SU-DHL-6 (cell line): Measurements from ENCODE around the gene BBS7.

ENCODE experiments used
- H2AFZ ChIP-seq: fragments of 200-600 bp; sonication (generic); 2 replicates; pipeline ENCODE4 v1.6.1; 2014; ENCODE audit warnings: low read depth, mild to moderate bottlenecking, moderate library complexity, mixed read lengths, antibody characterized with exemption, low read length; ENCODE audit not compliant: severe bottlenecking
- H3F3A ChIP-seq: fragments of 200-600 bp; shearing (Covaris generic); 2 replicates; pipeline ENCODE4 v1.6.0; 2016; ENCODE audit warnings: antibody characterized with exemption, mild to moderate bottlenecking; ENCODE audit not compliant: insufficient read depth
- H3K27ac ChIP-seq: fragments of 200-600 bp; sonication (generic); 2 replicates; pipeline ENCODE4 v1.5.1; 2016; ENCODE audit warnings: low read depth, mild to moderate bottlenecking, low read length, moderate library complexity, mixed read lengths
- H3K27me3 ChIP-seq: fragments of 200-600 bp; sonication (generic), shearing (Covaris generic); 2 replicates; pipeline ENCODE4 v1.6.0; 2014; ENCODE audit warnings: mild to moderate bottlenecking, low read length
- H3K36me3 ChIP-seq: fragments of 200-600 bp; sonication (generic); 2 replicates; pipeline ENCODE4 v1.6.1; 2014; ENCODE audit warnings: mild to moderate bottlenecking, low read length, mixed read lengths
- H3K4me2 ChIP-seq: fragments of 300-600, 200-600 bp; shearing (Covaris generic), sonication (generic); 2 replicates; pipeline ENCODE4 v1.6.0; 2014; ENCODE audit warnings: low read length, low read depth, mild to moderate bottlenecking; ENCODE audit not compliant: poor library complexity, severe bottlenecking
- H3K4me3 ChIP-seq: fragments of 200-600 bp; sonication (generic); 2 replicates; pipeline ENCODE4 v1.5.1; 2014; ENCODE audit warnings: antibody characterized with exemption, low read length, mild to moderate bottlenecking, mixed read lengths; ENCODE audit not compliant: insufficient read depth, poor library complexity, severe bottlenecking
- H3K79me2 ChIP-seq: fragments of 200-600 bp; sonication (generic); 2 replicates; pipeline ENCODE4 v1.6.1; 2014; ENCODE audit warnings: mild to moderate bottlenecking, low read length, moderate library complexity; ENCODE audit not compliant: insufficient read depth
- H3K9ac ChIP-seq: fragments of 200-600 bp; sonication (generic); 2 replicates; pipeline ENCODE4 v1.7.0; 2014; ENCODE audit warnings: mild to moderate bottlenecking, low read length
- H3K9me2 ChIP-seq: fragments of 200-600 bp; sonication (generic); replicated peaks from 2 replicates; pipeline ENCODE4 v1.6.1; 2014; ENCODE audit warnings: low read length; ENCODE audit not compliant: insufficient read depth
- H3K9me3 ChIP-seq: fragments of 200-600 bp; sonication (generic); 2 replicates; pipeline ENCODE4 v1.6.1; 2014; ENCODE audit warnings: low read length, mixed read lengths; ENCODE audit not compliant: insufficient read depth
- H4K20me1 ChIP-seq: fragments of 200-600 bp; sonication (generic); 2 replicates; pipeline ENCODE4 v1.6.1; 2014; ENCODE audit warnings: low read depth, mild to moderate bottlenecking, antibody characterized with exemption, low read length, moderate library complexity, mixed read lengths
- CTCF ChIP-seq: fragments of 200-600 bp; sonication (generic); IDR thresholded peaks from one replicate; pipeline ENCODE4 v1.5.1; 2017; ENCODE audit warnings: antibody characterized with exemption, mild to moderate bottlenecking, low read length, moderate library complexity; ENCODE audit not compliant: insufficient read depth, poor library complexity, severe bottlenecking
- EZH2phosphoT487 ChIP-seq: fragments of 200-600 bp; sonication (generic), shearing (Covaris generic); conservative IDR thresholded peaks from 2 replicates; pipeline ENCODE4 v1.6.1; 2018; ENCODE audit warnings: mild to moderate bottlenecking, antibody characterized with exemption, low read length, moderate library complexity, mixed read lengths

The BBS7 gene

DNA sequence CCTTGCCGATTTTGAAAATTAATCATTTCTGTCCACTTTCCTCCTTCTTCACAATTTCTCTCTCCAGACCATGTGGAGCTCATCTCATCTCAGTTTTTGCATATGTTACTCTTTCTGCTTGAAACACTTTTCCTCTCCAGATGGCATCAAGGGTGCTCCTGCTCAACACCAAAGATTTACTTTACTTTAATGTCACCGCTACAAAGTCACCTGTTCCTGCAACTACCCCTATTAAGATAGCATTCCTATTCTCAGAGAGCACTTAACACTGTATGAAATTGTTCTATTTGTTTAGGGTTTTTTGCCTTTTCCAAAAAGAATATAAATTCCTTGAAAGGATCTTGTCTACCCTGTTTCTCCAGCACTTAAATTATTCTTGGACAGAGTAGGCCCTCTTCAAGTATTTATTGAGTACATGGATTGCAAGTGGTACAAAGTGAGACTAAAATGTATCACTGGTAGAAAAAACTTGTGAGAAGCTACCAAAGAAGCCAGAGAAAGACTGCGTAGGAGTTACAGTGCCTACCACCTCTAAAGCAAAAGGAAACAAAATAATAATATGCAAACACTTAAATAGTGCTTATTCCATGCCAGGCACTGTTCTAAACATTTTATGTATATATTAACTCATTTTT, 70.3 kb downstream of the BBS7 start:
- Histone ChIP-seq H3K4me2 (peak overlapping the region; percentile 80), H3K27me3 (no peaks in the 10 kb centered on the region), H3K9me2 (no peaks in the 10 kb centered on the region), H3K4me3 (no peak overlapping the region), H3F3A (no peaks in the 10 kb centered on the region), H3K9me3 (no peaks in the 10 kb centered on the region), H2AFZ (peak overlapping the region; percentile 41), H3K9ac (no peak overlapping the region), H3K27ac (no peak overlapping the region), H3K79me2 (peaks cover 19% of the 10 kb centered on the region), H3K36me3 (peaks cover 8% of the 10 kb centered on the region; the same call in 1 of the 2 replicates), H4K20me1 (no peaks in the 10 kb centered on the region)
- TF ChIP-seq CTCF (no peak), EZH2phosphoT487 (no peak)

DNA sequence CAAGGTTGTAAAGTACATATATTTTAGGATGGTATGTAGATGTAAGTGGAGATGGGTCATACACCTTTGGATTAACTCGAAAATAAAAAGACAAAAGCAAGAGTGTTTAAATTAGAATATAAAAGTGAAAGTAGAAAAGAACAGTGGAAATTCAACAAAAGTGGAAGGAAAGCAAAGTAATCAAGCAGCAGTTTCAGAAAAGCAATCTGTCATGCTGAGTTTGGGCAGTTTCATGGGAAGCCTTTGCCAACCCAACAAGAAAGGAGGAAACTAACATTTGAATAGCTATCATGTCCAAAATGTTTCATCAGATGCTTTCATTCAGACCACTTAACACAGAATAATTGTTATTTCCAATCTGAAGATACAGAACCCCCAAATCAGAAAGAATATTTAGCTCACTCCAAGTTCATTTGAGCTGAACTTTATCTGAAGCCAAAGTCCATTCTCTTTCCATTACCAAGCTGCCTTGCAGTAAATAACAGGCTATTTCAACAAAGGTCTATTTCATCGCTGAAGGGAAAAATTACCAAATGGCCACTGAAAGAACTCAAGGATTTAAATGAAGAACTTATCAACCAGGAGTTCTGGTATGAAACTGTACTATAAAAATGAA, 71.0 kb downstream of the BBS7 start:
- no peak overlapping the region for H3K4me3 ChIP-seq
- no peak overlapping the region for H3K9ac ChIP-seq
- H3K27ac ChIP-seq: no peak overlapping the region
- no peaks in the 10 kb centered on the region for H3K9me3 ChIP-seq
- no peaks in the 10 kb centered on the region for H3F3A ChIP-seq
- H3K4me2 ChIP-seq: no peak overlapping the region
- H3K36me3 ChIP-seq: 0 out of 2 replicates have a peak, but pooled peaks cover 1% of the 10 kb centered on the region
- no peaks in the 10 kb centered on the region for H4K20me1 ChIP-seq
- no peak overlapping the region for H2AFZ ChIP-seq
- H3K27me3 ChIP-seq: no peaks in the 10 kb centered on the region
- peaks cover 19% of the 10 kb centered on the region for H3K79me2 ChIP-seq
- H3K9me2 ChIP-seq: no peaks in the 10 kb centered on the region
- no peak for TF ChIP-seq CTCF
- no peak for TF ChIP-seq EZH2phosphoT487

GRCh38 chr4:121796283-121796682, 74.0 kb downstream of the BBS7 start:
- Histone ChIP-seq H3K79me2 (peaks cover 2% of the 10 kb centered on the region; the same call in 1 of the 2 replicates), H3F3A (no peaks in the 10 kb centered on the region), H3K9me2 (no peaks in the 10 kb centered on the region), H3K9me3 (no peaks in the 10 kb centered on the region), H3K4me2 (no peak overlapping the region), H3K36me3 (no peaks in the 10 kb centered on the region), H3K9ac (no peak overlapping the region), H3K27ac (no peak overlapping the region), H2AFZ (no peak overlapping the region), H4K20me1 (no peaks in the 10 kb centered on the region), H3K4me3 (no peak overlapping the region), H3K27me3 (no peaks in the 10 kb centered on the region)
- TF ChIP-seq CTCF (no peak), EZH2phosphoT487 (no peak)
